Posterior vena cava (tissue), 2 donors: ENCODE results near the gene SLC39A9. TPM values are rescaled to one million over a fixed set of nuclear protein-coding genes. Genes with fewer than 3 reads are reported as not detected.
"Not testable (repeated sequence)": the region's sequence is repeated elsewhere in the genome, so short reads cannot be mapped to it uniquely, and the experiment has no call there.

Experiments used
- DNase-seq: peaks from one replicate; pipeline ENCODE4 v3.0.0-alpha.2; 2020; ENCODE audit warnings: low spot score
- intact Hi-C, 2 donors: fragments of 100-400 bp; cut with DNase I; formaldehyde crosslinking; loops; one replicate each; pipeline versions ENCODE4 v1.14.1 to v1.14.2; 2022 to 2023
- total RNA-seq, 2 donors: library from RNA; stranded (reverse); fragmentation: NEBNext Ultra II Directional; extraction: Animal tissue kit (Norgen Biotek cat#: 25700); gene quantifications; one replicate each; pipeline ENCODE4 v1.2.1, GENCODE V29; 2021
- donor health status: DM: yes; HTN: yes; CAD: no.
- donor health status: DM: yes; HTN: yes; CAD: no.

The SLC39A9 gene
- total RNA-seq, 2 donors from 2014 or later: 37.9 to 43.4 TPM

GRCh38 chr14:69464379-69464778 lies 65.9 kb downstream of the SLC39A9 start:
- intact Hi-C loops: loop anchor here in 1 of 2 donors (10.0 kb wide), 1 partner anchor 220 kb away; no protein-coding TSS in a partner anchor
- no peak for DNase-seq

GRCh38 chr14:69464829-69465228 lies 66.3 kb downstream of the SLC39A9 start:
- intact Hi-C loops: loop anchor here (5.0 to 10.0 kb wide), 2 partner anchors 220 to 223 kb away; no protein-coding TSS in a partner anchor
- no peak for DNase-seq

- intact Hi-C loops: loop anchor here (5.0 to 10.0 kb wide), 2 partner anchors 224 to 227 kb away; no protein-coding TSS in a partner anchor
- DNase-seq: no peak
Observed at GRCh38 chr14:69468949-69469348, 70.5 kb downstream of the SLC39A9 start.

GRCh38 chr14:69471436-69471835 lies 72.9 kb downstream of the SLC39A9 start:
- intact Hi-C loops: no loop called here
- DNase-seq: peak; percentile 55

- DNase-seq: peak; percentile 41
Observed at GRCh38 chr14:69471916-69472315, 73.4 kb downstream of the SLC39A9 start.

GRCh38 chr14:69473260-69473659 lies 74.8 kb downstream of the SLC39A9 start:
- intact Hi-C loops: no loop called here
- DNase-seq: peak; percentile 11

More at GRCh38 chr14:69471916-69472315, 73.4 kb downstream of the SLC39A9 start:
- intact Hi-C loops: no loop called here

DNA sequence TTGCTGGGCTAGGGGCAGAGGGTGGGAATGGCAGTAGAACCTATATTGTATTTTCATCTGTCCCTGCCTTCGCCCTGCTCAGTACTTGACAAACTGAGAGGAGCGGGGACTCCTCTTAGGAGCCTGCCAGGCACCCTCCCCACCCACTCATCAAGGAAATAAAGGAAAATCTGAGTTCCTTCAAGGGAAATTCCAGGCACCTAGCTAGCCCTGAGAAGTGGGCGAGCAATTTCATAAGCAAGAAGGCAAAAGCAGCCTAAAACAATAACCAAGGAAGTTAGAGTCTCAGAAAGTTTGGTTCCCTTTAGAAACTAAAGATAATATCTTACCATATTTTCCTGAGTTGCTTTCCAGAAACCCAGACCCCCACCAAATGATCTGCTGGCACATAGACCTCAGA lies 75.5 kb downstream of the SLC39A9 start:
- intact Hi-C loops: no loop called here
- DNase-seq: no peak

GRCh38 chr14:69475194-69475818 lies 76.8 kb downstream of the SLC39A9 start:
- intact Hi-C loops: no loop called here
- peak; percentile 59 for DNase-seq

DNA sequence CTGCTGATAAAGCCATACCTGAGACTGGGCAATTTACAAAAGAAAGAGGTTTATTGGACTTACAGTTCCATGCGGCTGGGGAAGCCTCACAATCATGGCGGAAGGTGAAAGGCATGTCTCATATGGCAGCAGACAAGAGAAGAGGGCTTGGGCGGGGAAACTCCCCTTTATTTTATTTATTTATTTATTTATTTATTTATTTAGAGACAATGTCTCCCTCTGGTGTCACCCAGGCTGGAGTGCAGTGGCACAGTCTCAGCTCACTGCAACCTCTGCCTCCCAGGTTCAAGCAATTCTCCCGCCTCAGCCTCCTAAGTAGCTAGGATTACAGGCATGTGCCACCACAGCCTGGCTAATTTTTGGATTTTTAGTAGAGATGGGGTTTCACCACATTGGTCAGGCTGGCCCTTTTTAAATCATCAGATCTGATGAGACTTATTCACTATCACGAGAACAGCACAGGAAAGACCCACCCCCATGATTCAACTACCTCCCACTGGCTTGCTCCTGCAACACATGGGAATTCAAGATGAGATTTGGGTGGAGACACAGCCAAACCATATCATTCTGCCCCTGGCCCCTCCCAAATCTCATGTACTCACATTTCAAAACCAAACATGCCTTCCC lies 78.4 kb downstream of the SLC39A9 start:
- intact Hi-C loops: not testable (repeated sequence)
- peak; percentile 10 for DNase-seq

DNA sequence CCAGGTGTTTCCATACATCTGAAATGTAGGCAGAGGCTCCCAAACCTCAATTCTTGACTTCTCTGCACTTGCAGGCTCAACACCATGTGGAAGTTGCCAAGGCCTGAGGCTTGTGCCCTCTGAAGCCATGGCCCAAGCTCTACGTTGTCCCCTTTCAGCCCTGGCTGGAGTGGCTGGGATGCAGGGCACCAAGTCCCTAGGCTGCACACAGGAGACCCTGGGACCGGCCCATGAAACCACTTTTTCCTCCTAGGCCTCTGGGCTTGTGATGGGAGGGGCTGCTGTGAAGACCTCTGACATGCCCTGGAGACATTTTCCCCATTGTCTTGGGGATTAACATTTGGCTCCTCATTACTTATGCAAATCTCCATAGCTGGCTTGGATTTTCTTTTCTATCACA lies 79.6 kb downstream of the SLC39A9 start:
- peak; percentile 64 for DNase-seq
- intact Hi-C loops: not testable (repeated sequence)

- intact Hi-C loops: no loop called here
- DNase-seq: peak; percentile 16
Observed at GRCh38 chr14:69479696-69480095, 81.2 kb downstream of the SLC39A9 start.

GRCh38 chr14:69480136-69480535 lies 81.6 kb downstream of the SLC39A9 start:
- peak; percentile 35 for DNase-seq
- intact Hi-C loops: no loop called here

- peak; percentile 18 for DNase-seq
- intact Hi-C loops: no loop called here
Observed at GRCh38 chr14:69481815-69482568, 83.5 kb downstream of the SLC39A9 start.

DNA sequence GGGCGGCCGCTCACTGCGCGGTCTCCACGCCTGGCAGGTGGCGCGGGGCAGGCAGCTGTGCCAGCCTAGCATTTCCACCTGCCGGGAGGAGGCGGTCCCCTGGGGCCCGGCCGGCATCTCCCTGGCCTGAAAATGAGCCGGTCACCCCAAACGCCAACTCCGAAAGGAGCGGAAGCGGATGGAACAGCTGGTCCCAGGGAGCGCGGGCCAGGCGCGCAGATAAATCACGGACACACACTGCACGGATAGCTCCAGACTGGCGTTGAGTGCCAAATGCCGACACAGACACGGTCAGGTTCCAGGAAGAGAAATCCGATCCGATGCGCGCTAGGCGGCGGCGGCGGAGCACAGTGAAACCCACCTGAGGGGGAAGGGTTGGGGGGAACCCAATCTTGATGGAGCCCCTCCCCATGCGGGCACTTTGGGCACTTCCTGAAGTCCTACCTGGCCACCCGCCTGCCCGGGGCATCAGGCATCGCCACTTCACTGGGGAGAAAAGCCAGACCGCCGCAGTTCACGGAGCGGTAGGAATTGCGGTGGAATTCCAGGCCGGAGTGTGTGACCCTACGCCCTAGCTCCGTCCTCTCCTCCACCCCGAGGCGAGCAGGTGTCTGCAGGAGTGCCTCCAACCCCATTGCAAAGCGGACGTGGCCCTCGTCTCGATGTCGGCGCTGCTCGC lies 85.4 kb downstream of the SLC39A9 start:
- peak; percentile 79 for DNase-seq
- intact Hi-C loops: no loop called here

DNA sequence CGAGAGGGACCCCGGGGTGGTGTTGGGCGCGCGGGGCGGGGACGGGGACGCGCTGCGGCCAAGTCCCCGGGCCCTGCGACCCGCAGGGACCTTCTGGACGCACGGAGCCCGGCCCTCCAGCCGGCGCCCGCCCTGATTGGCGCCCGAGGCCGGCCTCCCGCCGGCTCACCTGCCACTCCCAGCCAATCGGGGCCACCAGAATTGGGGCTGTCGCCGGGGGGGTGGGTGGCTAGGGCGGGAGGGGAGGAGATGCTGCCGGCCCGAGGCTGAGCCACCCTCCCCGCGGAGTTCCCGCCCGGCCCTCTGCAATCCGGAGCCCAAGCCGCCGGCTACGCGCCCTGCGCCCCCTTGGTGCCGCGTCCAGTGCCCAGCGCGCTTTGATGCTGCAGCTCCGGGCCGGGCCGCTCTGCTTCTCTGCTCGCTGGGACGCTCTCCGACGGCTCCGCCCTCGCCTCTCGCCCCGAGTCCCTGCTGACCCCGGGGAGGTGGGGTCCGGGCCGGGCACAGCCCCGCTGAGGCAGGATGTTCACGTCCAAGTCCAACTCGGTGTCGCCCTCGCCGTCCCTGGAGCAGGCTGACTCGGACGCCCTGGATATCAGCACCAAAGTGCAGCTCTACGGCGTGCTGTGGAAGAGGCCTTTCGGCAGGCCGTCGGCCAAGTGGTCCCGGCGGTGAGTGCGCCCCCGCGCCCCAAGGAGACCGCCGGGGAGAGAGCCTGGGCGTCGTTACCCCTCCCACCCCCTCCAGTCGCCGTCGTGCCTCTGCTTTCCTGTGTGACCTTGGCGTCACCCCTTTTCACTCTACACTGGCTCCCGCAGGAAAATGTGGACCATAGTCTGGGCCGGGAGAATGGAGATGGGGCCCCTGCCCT lies 86.2 kb downstream of the SLC39A9 start, which contains the start of gene PLEKHD1:
Gene PLEKHD1 (plus strand): TSS at position 285 of the 871 bp plus-strand sequence. CDS start 238 bp downstream, at position 523.
- DNase-seq: peak; percentile 78
- intact Hi-C loops: no loop called here

DNA sequence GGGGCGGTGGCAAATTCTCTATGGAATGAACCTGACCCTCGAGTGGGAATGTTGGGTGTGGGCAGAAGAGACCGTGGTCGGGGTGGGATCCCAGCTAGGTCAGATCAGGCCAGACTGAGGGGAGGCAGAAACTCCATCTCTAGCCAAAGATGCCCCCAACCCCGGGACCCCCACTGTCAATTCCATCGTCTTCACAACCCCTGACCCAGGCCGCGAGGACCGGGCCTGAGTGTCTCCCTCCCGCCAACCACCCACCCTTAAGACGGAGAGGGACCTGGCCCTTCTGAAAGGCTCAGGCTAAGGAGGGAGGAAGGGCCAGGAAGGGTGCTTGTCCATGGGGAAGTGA lies 86.8 kb downstream of the SLC39A9 start:
- peak; percentile 47 for DNase-seq
- intact Hi-C loops: no loop called here

DNA sequence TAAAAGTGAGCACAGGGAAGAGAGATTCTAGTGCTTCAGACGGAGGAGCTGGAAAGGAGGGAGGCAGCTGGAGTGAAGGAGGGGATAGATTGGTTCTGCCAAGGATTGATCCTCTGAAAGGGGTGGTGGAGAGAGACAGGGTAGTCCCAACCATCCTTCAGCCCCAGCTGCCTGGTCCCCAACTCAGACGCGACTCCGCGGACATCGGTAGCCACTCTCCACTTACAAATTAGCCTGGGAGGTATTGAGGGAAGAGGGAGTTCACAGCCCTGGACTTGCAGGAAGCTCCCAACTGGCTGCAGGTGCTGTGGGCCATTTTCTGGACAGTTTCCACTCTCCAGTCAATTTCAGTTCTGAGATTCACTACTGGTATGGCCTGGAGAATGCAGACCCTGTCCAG lies 87.2 kb downstream of the SLC39A9 start:
- intact Hi-C loops: no loop called here
- DNase-seq: peak; percentile 37

- intact Hi-C loops: no loop called here
- peak; percentile 42 for DNase-seq
Observed at GRCh38 chr14:69487226-69487625, 88.7 kb downstream of the SLC39A9 start.

GRCh38 chr14:69487771-69488170 lies 89.3 kb downstream of the SLC39A9 start:
- intact Hi-C loops: no loop called here
- no peak for DNase-seq
